ENCODE results near the gene S100A13.
"Not testable (repeated sequence)": the region's sequence is repeated elsewhere in the genome, so short reads cannot be mapped to it uniquely, and the experiment has no call there.

The S100A13 gene

GRCh38 chr1:153648000-153648643, 20.8 kb upstream of the S100A13 start:
- no peak for DNase-seq (ENCODE audit: low read depth, low spot score)

GRCh38 chr1:153647346-153647714, 20.0 kb upstream of the S100A13 start:
- DNase-seq (ENCODE audit: low read depth, low spot score), result no peak

- DNase-seq (ENCODE audit: low read depth, low spot score), result no peak
Measured at GRCh38 chr1:153646672-153647345, 19.5 kb upstream of the S100A13 start.

GRCh38 chr1:153643816-153644215, 16.5 kb upstream of the S100A13 start:
- no peak for DNase-seq (ENCODE audit: low read depth, low spot score)

GRCh38 chr1:153643100-153643499, 15.8 kb upstream of the S100A13 start:
- no peak for DNase-seq (ENCODE audit: low read depth, low spot score)

GRCh38 chr1:153642161-153642560, 14.9 kb upstream of the S100A13 start:
- no peak for DNase-seq (ENCODE audit: low read depth, low spot score)

GRCh38 chr1:153640861-153641260, 13.6 kb upstream of the S100A13 start:
- DNase-seq (ENCODE audit: low read depth, low spot score), result no peak

- not testable (repeated sequence) for DNase-seq (ENCODE audit: low read depth, low spot score)
Measured at GRCh38 chr1:153640213-153640612, 12.9 kb upstream of the S100A13 start.

- DNase-seq (ENCODE audit: low read depth, low spot score), result no peak
Measured at GRCh38 chr1:153639280-153639679, 12.0 kb upstream of the S100A13 start.

- no peak for DNase-seq (ENCODE audit: low read depth, low spot score)
Measured at GRCh38 chr1:153638261-153638660, 11.0 kb upstream of the S100A13 start.

GRCh38 chr1:153636312-153636711, 9.0 kb upstream of the S100A13 start:
- DNase-seq (ENCODE audit: low read depth, low spot score), result no peak

- no peak for DNase-seq (ENCODE audit: low read depth, low spot score)
Measured at GRCh38 chr1:153635872-153636271, 8.6 kb upstream of the S100A13 start.

- peak; percentile 97 for DNase-seq (ENCODE audit: low read depth, low spot score)
Measured at GRCh38 chr1:153633754-153634665, 6.7 kb upstream of the S100A13 start, which contains the start of gene CHTOP. Gene CHTOP, plus strand, starts transcription at chr1:153634066. Its CDS starts 2,523 bp downstream, at chr1:153636589.

- DNase-seq (ENCODE audit: low read depth, low spot score), result no peak
Measured at GRCh38 chr1:153633161-153633753, 6.0 kb upstream of the S100A13 start.

GRCh38 chr1:153631047-153632022, 4.0 kb upstream of the S100A13 start:
- no peak for DNase-seq (ENCODE audit: low read depth, low spot score)

GRCh38 chr1:153630384-153630783, 3.1 kb upstream of the S100A13 start:
- no peak for DNase-seq (ENCODE audit: low read depth, low spot score)

- no peak for DNase-seq (ENCODE audit: low read depth, low spot score)
Measured at GRCh38 chr1:153629971-153630370, 2.7 kb upstream of the S100A13 start.

GRCh38 chr1:153629343-153629665, 2.0 kb upstream of the S100A13 start:
- DNase-seq (ENCODE audit: low read depth, low spot score), result no peak

GRCh38 chr1:153628638-153629342, 1.5 kb upstream of the S100A13 start:
- no peak for DNase-seq (ENCODE audit: low read depth, low spot score)
